ENCODE data around the gene WDR27.

Gene WDR27

DNA sequence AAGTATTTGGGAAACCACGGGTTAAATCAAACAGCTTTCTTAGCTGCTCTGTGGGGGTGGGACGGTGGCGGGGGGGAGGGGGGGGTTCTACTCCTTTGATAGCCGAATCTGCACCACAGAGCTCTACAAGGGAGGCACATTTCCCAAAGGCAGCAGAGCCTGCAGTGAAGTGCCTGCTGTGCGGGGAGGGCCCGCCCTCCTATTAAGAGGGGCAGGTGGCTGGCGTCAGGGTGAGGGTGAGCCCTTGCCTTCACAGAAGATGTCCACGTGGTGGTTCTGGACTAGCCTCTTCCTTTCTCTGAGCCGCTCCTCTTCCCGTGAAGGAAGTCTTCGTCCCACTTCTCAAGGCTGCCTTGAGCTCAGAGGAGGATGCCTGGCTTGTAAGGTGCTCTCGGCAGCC lies 273.3 kb downstream of the WDR27 start:
- Histone ChIP-seq H3K9me3 (ENCODE audit: control insufficient read depth, insufficient read depth, low read depth, low read length) (no peaks in the 10 kb centered on the region; the same call in 1 of the 2 replicates), H3K27ac (ENCODE audit: extremely low read depth, low read depth, low read length) (no peak overlapping the region), H3K4me3 (ENCODE audit: low read depth, low read length) (no peak overlapping the region), H3K36me3 (ENCODE audit: control insufficient read depth in 2 of 2, insufficient read depth in 1 of 2, low read length in 2 of 2) (no peaks in the 10 kb centered on the region), H3K4me1 (ENCODE audit: control insufficient read depth, insufficient read depth, low read length) (no peaks in the 10 kb centered on the region)
- CTCF ChIA-PET: interaction anchor here (0.6 kb wide), 1 partner anchor 18 kb away, joined by 3 read pairs; no protein-coding TSS in a partner anchor
- TF ChIP-seq ZNF211 (tag by site-specific recombination; IDR thresholded peaks at IDR 0.05; ENCODE audit: low read depth): no peak
- no peak for TF ChIP-seq OVOL3 (tag by site-specific recombination; IDR thresholded peaks at IDR 0.05)
- TF ChIP-seq, protein P1, sequence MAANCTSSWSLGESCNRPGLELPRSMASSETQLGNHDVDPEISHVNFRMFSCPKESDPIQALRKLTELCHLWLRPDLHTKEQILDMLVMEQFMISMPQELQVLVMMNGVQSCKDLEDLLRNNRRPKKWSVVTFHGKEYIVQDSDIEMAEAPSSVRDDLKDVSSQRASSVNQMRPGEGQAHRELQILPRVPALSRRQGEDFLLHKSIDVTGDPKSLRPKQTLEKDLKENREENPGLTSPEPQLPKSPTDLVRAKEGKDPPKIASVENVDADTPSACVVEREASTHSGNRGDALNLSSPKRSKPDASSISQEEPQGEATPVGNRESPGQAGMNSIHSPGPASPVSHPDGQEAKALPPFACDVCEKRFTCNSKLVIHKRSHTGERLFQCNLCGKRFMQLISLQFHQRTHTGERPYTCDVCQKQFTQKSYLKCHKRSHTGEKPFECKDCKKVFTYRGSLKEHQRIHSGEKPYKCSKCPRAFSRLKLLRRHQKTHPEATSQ (tag by site-specific recombination; IDR thresholded peaks at IDR 0.05): no peak
- no peak for TF ChIP-seq ZNF610 (tag by site-specific recombination; IDR thresholded peaks at IDR 0.05; ENCODE audit: borderline replicate concordance)
- TF ChIP-seq ZNF571 (tag by site-specific recombination; IDR thresholded peaks at IDR 0.05): no peak
- TF ChIP-seq ZBTB1 (tag by site-specific recombination; IDR thresholded peaks at IDR 0.05): no peak
- TF ChIP-seq YY1 (tag by site-specific recombination; IDR thresholded peaks at IDR 0.05): no peak
- TF ChIP-seq, protein P2, sequence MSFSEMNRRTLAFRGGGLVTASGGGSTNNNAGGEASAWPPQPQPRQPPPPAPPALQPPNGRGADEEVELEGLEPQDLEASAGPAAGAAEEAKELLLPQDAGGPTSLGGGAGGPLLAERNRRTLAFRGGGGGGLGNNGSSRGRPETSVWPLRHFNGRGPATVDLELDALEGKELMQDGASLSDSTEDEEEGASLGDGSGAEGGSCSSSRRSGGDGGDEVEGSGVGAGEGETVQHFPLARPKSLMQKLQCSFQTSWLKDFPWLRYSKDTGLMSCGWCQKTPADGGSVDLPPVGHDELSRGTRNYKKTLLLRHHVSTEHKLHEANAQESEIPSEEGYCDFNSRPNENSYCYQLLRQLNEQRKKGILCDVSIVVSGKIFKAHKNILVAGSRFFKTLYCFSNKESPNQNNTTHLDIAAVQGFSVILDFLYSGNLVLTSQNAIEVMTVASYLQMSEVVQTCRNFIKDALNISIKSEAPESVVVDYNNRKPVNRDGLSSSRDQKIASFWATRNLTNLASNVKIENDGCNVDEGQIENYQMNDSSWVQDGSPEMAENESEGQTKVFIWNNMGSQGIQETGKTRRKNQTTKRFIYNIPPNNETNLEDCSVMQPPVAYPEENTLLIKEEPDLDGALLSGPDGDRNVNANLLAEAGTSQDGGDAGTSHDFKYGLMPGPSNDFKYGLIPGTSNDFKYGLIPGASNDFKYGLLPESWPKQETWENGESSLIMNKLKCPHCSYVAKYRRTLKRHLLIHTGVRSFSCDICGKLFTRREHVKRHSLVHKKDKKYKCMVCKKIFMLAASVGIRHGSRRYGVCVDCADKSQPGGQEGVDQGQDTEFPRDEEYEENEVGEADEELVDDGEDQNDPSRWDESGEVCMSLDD (tag by site-specific recombination; IDR thresholded peaks at IDR 0.05): no peak
- TF ChIP-seq ZNF175 (tag by site-specific recombination; IDR thresholded peaks at IDR 0.05): no peak
- no peak for TF ChIP-seq ZNF423 (tag by site-specific recombination; IDR thresholded peaks at IDR 0.05)
- TF ChIP-seq SCRT1 (tag by site-specific recombination; IDR thresholded peaks at IDR 0.05; ENCODE audit: borderline replicate concordance): no peak
- no peak for TF ChIP-seq SALL2 (tag by site-specific recombination; IDR thresholded peaks at IDR 0.05; ENCODE audit: borderline replicate concordance)
- TF ChIP-seq, protein P3, sequence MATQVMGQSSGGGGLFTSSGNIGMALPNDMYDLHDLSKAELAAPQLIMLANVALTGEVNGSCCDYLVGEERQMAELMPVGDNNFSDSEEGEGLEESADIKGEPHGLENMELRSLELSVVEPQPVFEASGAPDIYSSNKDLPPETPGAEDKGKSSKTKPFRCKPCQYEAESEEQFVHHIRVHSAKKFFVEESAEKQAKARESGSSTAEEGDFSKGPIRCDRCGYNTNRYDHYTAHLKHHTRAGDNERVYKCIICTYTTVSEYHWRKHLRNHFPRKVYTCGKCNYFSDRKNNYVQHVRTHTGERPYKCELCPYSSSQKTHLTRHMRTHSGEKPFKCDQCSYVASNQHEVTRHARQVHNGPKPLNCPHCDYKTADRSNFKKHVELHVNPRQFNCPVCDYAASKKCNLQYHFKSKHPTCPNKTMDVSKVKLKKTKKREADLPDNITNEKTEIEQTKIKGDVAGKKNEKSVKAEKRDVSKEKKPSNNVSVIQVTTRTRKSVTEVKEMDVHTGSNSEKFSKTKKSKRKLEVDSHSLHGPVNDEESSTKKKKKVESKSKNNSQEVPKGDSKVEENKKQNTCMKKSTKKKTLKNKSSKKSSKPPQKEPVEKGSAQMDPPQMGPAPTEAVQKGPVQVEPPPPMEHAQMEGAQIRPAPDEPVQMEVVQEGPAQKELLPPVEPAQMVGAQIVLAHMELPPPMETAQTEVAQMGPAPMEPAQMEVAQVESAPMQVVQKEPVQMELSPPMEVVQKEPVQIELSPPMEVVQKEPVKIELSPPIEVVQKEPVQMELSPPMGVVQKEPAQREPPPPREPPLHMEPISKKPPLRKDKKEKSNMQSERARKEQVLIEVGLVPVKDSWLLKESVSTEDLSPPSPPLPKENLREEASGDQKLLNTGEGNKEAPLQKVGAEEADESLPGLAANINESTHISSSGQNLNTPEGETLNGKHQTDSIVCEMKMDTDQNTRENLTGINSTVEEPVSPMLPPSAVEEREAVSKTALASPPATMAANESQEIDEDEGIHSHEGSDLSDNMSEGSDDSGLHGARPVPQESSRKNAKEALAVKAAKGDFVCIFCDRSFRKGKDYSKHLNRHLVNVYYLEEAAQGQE (tag by site-specific recombination; IDR thresholded peaks at IDR 0.05): no peak
- TF ChIP-seq, protein P4, sequence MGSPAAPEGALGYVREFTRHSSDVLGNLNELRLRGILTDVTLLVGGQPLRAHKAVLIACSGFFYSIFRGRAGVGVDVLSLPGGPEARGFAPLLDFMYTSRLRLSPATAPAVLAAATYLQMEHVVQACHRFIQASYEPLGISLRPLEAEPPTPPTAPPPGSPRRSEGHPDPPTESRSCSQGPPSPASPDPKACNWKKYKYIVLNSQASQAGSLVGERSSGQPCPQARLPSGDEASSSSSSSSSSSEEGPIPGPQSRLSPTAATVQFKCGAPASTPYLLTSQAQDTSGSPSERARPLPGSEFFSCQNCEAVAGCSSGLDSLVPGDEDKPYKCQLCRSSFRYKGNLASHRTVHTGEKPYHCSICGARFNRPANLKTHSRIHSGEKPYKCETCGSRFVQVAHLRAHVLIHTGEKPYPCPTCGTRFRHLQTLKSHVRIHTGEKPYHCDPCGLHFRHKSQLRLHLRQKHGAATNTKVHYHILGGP (tag by site-specific recombination; IDR thresholded peaks at IDR 0.05): no peak
- POLR2A ChIA-PET: no interaction called here

DNA sequence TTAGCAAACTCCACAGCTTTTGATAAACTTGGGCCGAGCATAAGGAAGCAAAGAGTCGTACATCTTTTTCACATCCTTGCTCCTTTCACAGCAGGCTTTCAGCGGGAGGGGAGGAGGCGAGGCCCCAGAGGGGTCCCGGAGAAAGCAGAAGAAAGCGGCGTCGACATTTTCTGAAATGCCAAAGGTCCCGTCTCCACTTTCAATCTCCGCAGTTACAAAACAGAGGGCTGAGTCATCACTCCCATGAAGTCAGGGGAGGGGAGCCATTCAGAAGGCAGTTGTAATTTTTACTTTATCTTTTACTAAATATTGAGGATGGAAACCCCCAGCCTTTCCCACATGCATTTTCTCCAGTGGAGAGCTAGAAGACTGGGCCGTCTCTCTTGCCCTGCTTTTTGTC lies 274.0 kb downstream of the WDR27 start:
- H3K4me3 ChIP-seq (ENCODE audit: low read depth, low read length): no peak overlapping the region
- no peak for TF ChIP-seq SCRT1 (tag by site-specific recombination; IDR thresholded peaks at IDR 0.05; ENCODE audit: borderline replicate concordance)
- TF ChIP-seq ZNF140 (tag by site-specific recombination; IDR thresholded peaks at IDR 0.05): no peak
- TF ChIP-seq KLF7 (tag by site-specific recombination; IDR thresholded peaks at IDR 0.05; ENCODE audit: borderline replicate concordance): no peak
- TF ChIP-seq ZNF596 (tag by site-specific recombination; IDR thresholded peaks at IDR 0.05): no peak
- TF ChIP-seq SP7 (tag by site-specific recombination; IDR thresholded peaks at IDR 0.05): no peak
- no peak for TF ChIP-seq ZNF311 (tag by site-specific recombination; IDR thresholded peaks at IDR 0.05; ENCODE audit: borderline replicate concordance)
- TF ChIP-seq SP3 (tag by site-specific recombination; IDR thresholded peaks at IDR 0.05): no peak
- no peak for TF ChIP-seq ZNF610 (tag by site-specific recombination; IDR thresholded peaks at IDR 0.05; ENCODE audit: borderline replicate concordance)
- TF ChIP-seq ZNF366 (tag by site-specific recombination; conservative IDR thresholded peaks at IDR 0.05): no peak
- no peak for TF ChIP-seq ZFP69B (tag by site-specific recombination; IDR thresholded peaks at IDR 0.05)
- TF ChIP-seq, protein P5, sequence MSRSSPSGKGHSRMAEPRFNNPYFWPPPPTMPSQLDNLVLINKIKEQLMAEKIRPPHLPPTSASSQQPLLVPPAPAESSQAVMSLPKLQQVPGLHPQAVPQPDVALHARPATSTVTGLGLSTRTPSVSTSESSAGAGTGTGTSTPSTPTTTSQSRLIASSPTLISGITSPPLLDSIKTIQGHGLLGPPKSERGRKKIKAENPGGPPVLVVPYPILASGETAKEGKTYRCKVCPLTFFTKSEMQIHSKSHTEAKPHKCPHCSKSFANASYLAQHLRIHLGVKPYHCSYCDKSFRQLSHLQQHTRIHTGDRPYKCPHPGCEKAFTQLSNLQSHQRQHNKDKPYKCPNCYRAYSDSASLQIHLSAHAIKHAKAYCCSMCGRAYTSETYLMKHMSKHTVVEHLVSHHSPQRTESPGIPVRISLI (tag by site-specific recombination; IDR thresholded peaks at IDR 0.05): no peak
- no peak for TF ChIP-seq ZNF248 (tag by site-specific recombination; IDR thresholded peaks at IDR 0.05)
- TF ChIP-seq ZNF132 (tag by site-specific recombination; IDR thresholded peaks at IDR 0.05; ENCODE audit: borderline replicate concordance): no peak
- no peak for TF ChIP-seq ZNF555 (tag by site-specific recombination; conservative IDR thresholded peaks at IDR 0.05)

More for the DNA sequence above, 274.0 kb downstream of the WDR27 start:
- no peaks in the 10 kb centered on the region for H3K36me3 ChIP-seq (ENCODE audit: control insufficient read depth in 2 of 2, insufficient read depth in 1 of 2, low read length in 2 of 2)
- CTCF ChIA-PET: interaction anchor here (0.6 kb wide), 1 partner anchor 18 kb away, joined by 3 read pairs; no protein-coding TSS in a partner anchor
- no peaks in the 10 kb centered on the region; the same call in 1 of the 2 replicates for H3K9me3 ChIP-seq (ENCODE audit: control insufficient read depth, insufficient read depth, low read depth, low read length)
- no peak overlapping the region for H3K27ac ChIP-seq (ENCODE audit: extremely low read depth, low read depth, low read length)
- no peaks in the 10 kb centered on the region for H3K4me1 ChIP-seq (ENCODE audit: control insufficient read depth, insufficient read depth, low read length)
- POLR2A ChIA-PET: no interaction called here

All from HEK293 (cell line).